Endothelial cell of hepatic sinusoid (primary cell): Measurements from ENCODE around the gene SRCIN1.
"Not testable (repeated sequence)": the region's sequence is repeated elsewhere in the genome, so short reads cannot be mapped to it uniquely, and the experiment has no call there.

ENCODE experiments used
- in situ Hi-C: cut with HindIII; loops from 2 replicates; pipeline ENCODE4 v1.10.0; 2017; ENCODE audit warnings: low sequenced_read_pairs

SRCIN1 gene

GRCh38 chr17:38605841-38606645 is at the start of gene SRCIN1:
Gene SRCIN1 (minus strand): TSS chr17:38605952. CDS start chr17:38605705, 247 bp downstream.
- in situ Hi-C loops = loop anchor here (5.0 kb wide), 1 partner anchor 61 kb away; no protein-coding TSS in a partner anchor

- in situ Hi-C loops = loop anchor here (5.0 to 25.0 kb wide), 2 partner anchors 62 to 117 kb away; no protein-coding TSS in a partner anchor
Observed at GRCh38 chr17:38654411-38655398, 49.0 kb upstream of the SRCIN1 start.

GRCh38 chr17:38653679-38654078 is 47.9 kb upstream of the SRCIN1 start:
- in situ Hi-C loops = loop anchor here (5.0 to 25.0 kb wide), 2 partner anchors 61 to 116 kb away; no protein-coding TSS in a partner anchor

GRCh38 chr17:38653230-38653629 is 47.5 kb upstream of the SRCIN1 start:
- in situ Hi-C loops = loop anchor here (5.0 to 25.0 kb wide), 2 partner anchors 61 to 116 kb away; no protein-coding TSS in a partner anchor

GRCh38 chr17:38650653-38651173 is 45.0 kb upstream of the SRCIN1 start:
- in situ Hi-C loops = loop anchor here (5.0 to 25.0 kb wide), 2 partner anchors 58 to 113 kb away; no protein-coding TSS in a partner anchor

- in situ Hi-C loops = no loop called here
Observed at GRCh38 chr17:38637951-38638350, 32.2 kb upstream of the SRCIN1 start.

- in situ Hi-C loops = no loop called here
Observed at GRCh38 chr17:38636054-38636453, 30.3 kb upstream of the SRCIN1 start.

GRCh38 chr17:38632334-38632733 is 26.6 kb upstream of the SRCIN1 start:
- in situ Hi-C loops = no loop called here

- in situ Hi-C loops = no loop called here
Observed at GRCh38 chr17:38628441-38628840, 22.7 kb upstream of the SRCIN1 start.

GRCh38 chr17:38627957-38628356 is 22.2 kb upstream of the SRCIN1 start:
- in situ Hi-C loops = no loop called here

GRCh38 chr17:38626606-38627226 is 21.0 kb upstream of the SRCIN1 start:
- in situ Hi-C loops = not testable (repeated sequence)

- in situ Hi-C loops = no loop called here
Observed at GRCh38 chr17:38625482-38625881, 19.7 kb upstream of the SRCIN1 start.

GRCh38 chr17:38624782-38625355 is 19.1 kb upstream of the SRCIN1 start:
- in situ Hi-C loops = not testable (repeated sequence)

GRCh38 chr17:38621538-38621937 is 15.8 kb upstream of the SRCIN1 start:
- in situ Hi-C loops = no loop called here

- in situ Hi-C loops = no loop called here
Observed at GRCh38 chr17:38620551-38621277, 15.0 kb upstream of the SRCIN1 start.

- in situ Hi-C loops = no loop called here
Observed at GRCh38 chr17:38619937-38620550, 14.3 kb upstream of the SRCIN1 start.

GRCh38 chr17:38619451-38619795 is 13.7 kb upstream of the SRCIN1 start:
- in situ Hi-C loops = no loop called here

- in situ Hi-C loops = no loop called here
Observed at GRCh38 chr17:38617967-38618760, 12.4 kb upstream of the SRCIN1 start.
